SK-N-MC (cell line): Measurements from ENCODE around the gene COLEC11.

Experiments used
- EZH2 ChIP-seq: fragments of 200-600 bp; sonication (generic); IDR thresholded peaks from one replicate; pipeline ENCODE4 v1.6.1; 2017; ENCODE audit warnings: antibody characterized with exemption
- POLR2AphosphoS5 ChIP-seq: IDR thresholded peaks from 2 replicates; pipeline ENCODE4 v1.6.1; 2012; ENCODE audit warnings: mild to moderate bottlenecking, low read depth, low read length, borderline replicate concordance

GRCh38 chr2:3598912-3599854 lies 4.3 kb downstream of the COLEC11 start:
- TF ChIP-seq EZH2 (no peak), POLR2AphosphoS5 (no peak)
